K562 (cell line): Measurements from ENCODE around the gene SNX14. TPM values are rescaled to one million over a fixed set of nuclear protein-coding genes. Genes with fewer than 3 reads are reported as not detected.

Experiments
- ATAC-seq: fragments of 200-7000 bp; cut with Tn5 transposase; 3 replicates; pipeline ENCODE4 v1.9.1; 2020; ENCODE audit warnings: moderate library complexity
- BruUV-seq: library from RNA; stranded (reverse); fragments of 400-500 nt; replicated peaks from 2 replicates; lab custom pipeline; 2021; lab: Mats Ljungman, UMichigan
- CTCF ChIA-PET: fragments of 300-600 bp; formaldehyde crosslinking; extraction: SDS; loops from one replicate; lab custom pipeline; 2021; ENCODE audit warnings: low intra/inter-chr PET ratio; lab: Yijun Ruan, JAX
- POLR2A ChIA-PET: fragments of 300-600, 350-650 bp; sonication (Branson Sonifier 250); formaldehyde crosslinking; extraction: SDS; loops from one replicate; lab custom pipeline; 2021; ENCODE audit warnings: antibody characterized with exemption, inconsistent platforms; lab: Yijun Ruan, JAX
- DNase-seq, 4 experiments: peaks; one replicate each; pipeline versions ENCODE4 v3.0.0 to v3.0.0-alpha.2; 2011 to 2018; ENCODE audit warnings: low spot score in 3 of 4, mixed read lengths in 3 of 4; ENCODE audit errors: extremely low read depth in 1 of 4
- FAIRE-seq: peaks from 2 replicates; lab custom pipeline; 2011; peaks lifted over from hg19 to GRCh38; lab: Jason Lieb, UNC
- H2AFZ ChIP-seq: 2 replicates; pipeline ENCODE4 v1.6.0; 2011; ENCODE audit warnings: low read depth, low read length, control low read depth, inconsistent platforms
- H3K27ac ChIP-seq: fragments of 200-600 bp; 3 replicates; pipeline ENCODE4 v1.8.0; 2011; ENCODE audit warnings: low read depth, mild to moderate bottlenecking, control low read depth, inconsistent platforms, low read length, moderate library complexity, mixed read lengths; ENCODE audit errors: extremely low read depth
- H3K27me3 ChIP-seq, 2 experiments: fragments of 300-600 bp in 1 of 2; 2 replicates in 1 of 2; 3 replicates in 1 of 2; pipeline versions ENCODE4 v1.6.0 to v1.8.0; 2011; ENCODE audit warnings: inconsistent platforms in 2 of 2, low read length in 2 of 2, mild to moderate bottlenecking in 1 of 2, mixed read lengths in 1 of 2, moderate library complexity in 1 of 2; ENCODE audit not compliant: control insufficient read depth in 2 of 2, insufficient read depth in 2 of 2
- H3K36me3 ChIP-seq: fragments of 300-600 bp; 3 replicates; pipeline ENCODE4 v1.8.0; 2011; ENCODE audit warnings: mild to moderate bottlenecking, low read length, inconsistent platforms; ENCODE audit not compliant: control insufficient read depth, insufficient read depth
- H3K4me1 ChIP-seq, 2 experiments: fragments of 200-600 bp in 1 of 2; replicated peaks in 1 of 2; 2 replicates in 1 of 2; 3 replicates in 1 of 2; pipeline versions ENCODE4 v1.5.1 to v1.8.0; 2011; ENCODE audit warnings: inconsistent platforms in 2 of 2, low read length in 2 of 2, mild to moderate bottlenecking in 1 of 2, mixed read lengths in 1 of 2, moderate library complexity in 1 of 2; ENCODE audit not compliant: control insufficient read depth in 2 of 2, insufficient read depth in 2 of 2
- H3K4me2 ChIP-seq: 2 replicates; pipeline ENCODE4 v1.6.1; 2011; ENCODE audit warnings: low read length, control low read depth, inconsistent platforms, mixed read lengths; ENCODE audit not compliant: insufficient read depth
- H3K4me3 ChIP-seq: fragments of 200-600 bp; sonication (generic), shearing (Covaris generic); 2 replicates; pipeline ENCODE4 v1.5.1; 2016; ENCODE audit warnings: control low read depth, inconsistent platforms
- H3K79me2 ChIP-seq: fragments of 200-600 bp; 3 replicates; pipeline ENCODE4 v1.8.0; 2011; ENCODE audit warnings: low read length, inconsistent platforms; ENCODE audit not compliant: control insufficient read depth, insufficient read depth
- H3K9ac ChIP-seq, 2 experiments: 2 replicates each; pipeline versions ENCODE4 v1.6.0 to v1.6.1; 2011; ENCODE audit warnings: low read depth in 2 of 2, low read length in 2 of 2, control low read depth in 1 of 2, inconsistent platforms in 1 of 2, mild to moderate bottlenecking in 1 of 2, mixed read lengths in 1 of 2; ENCODE audit not compliant: insufficient read depth in 1 of 2
- H3K9me1 ChIP-seq: one replicate; pipeline ENCODE4 v1.6.0; 2011; ENCODE audit warnings: inconsistent platforms, mild to moderate bottlenecking, low read length, moderate library complexity; ENCODE audit not compliant: control insufficient read depth, insufficient read depth
- H3K9me3 ChIP-seq: replicated peaks from 2 replicates; pipeline ENCODE4 v1.5.1; 2011; ENCODE audit warnings: low read depth, low read length, inconsistent platforms; ENCODE audit not compliant: control insufficient read depth, insufficient read depth
- H4K20me1 ChIP-seq: replicated peaks from 2 replicates; pipeline ENCODE4 v1.6.1; 2011; ENCODE audit warnings: low read length, inconsistent platforms, mixed read lengths; ENCODE audit not compliant: control insufficient read depth, insufficient read depth
- CHD1 ChIP-seq: fragments of 200-600 bp; sonication (generic); IDR thresholded peaks from one replicate; pipeline ENCODE4 v1.6.1; 2012; ENCODE audit warnings: mild to moderate bottlenecking, moderate library complexity, low read length, inconsistent platforms
- DIDO1 ChIP-seq: fragments of 450-650 bp; IDR thresholded peaks from 2 replicates; pipeline ENCODE4 v1.6.1; 2016; ENCODE audit warnings: low read depth, missing biosample characterization, missing genetic modification characterization
- EP300 ChIP-seq: IDR thresholded peaks from 2 replicates; pipeline ENCODE4 v1.6.1; 2012; ENCODE audit warnings: low read length, improper control_type of control experiment
- HOMEZ ChIP-seq: fragments of 250-450 bp; sonication (Bioruptor Pico); IDR thresholded peaks from 2 replicates; pipeline ENCODE4 v1.4.0; 2020; ENCODE audit warnings: mild to moderate bottlenecking, moderate library complexity
- KLF6 ChIP-seq: fragments of 250-450 bp; sonication (Bioruptor Pico); IDR thresholded peaks from 2 replicates; pipeline ENCODE4 v1.4.0; 2020; ENCODE audit warnings: mild to moderate bottlenecking, moderate library complexity, borderline replicate concordance
- LEF1 ChIP-seq: fragments of 450-650 bp; IDR thresholded peaks from 2 replicates; pipeline ENCODE4 v1.6.1; 2016; ENCODE audit warnings: mild to moderate bottlenecking
- NFIC ChIP-seq: fragments of 450-650 bp; IDR thresholded peaks from 2 replicates; pipeline ENCODE4 v1.6.1; 2017; ENCODE audit warnings: mild to moderate bottlenecking, inconsistent platforms
- NR2C2 ChIP-seq, 2 experiments: fragments of 200-800 bp in 1 of 2; sonication (Bioruptor generic) in 1 of 2; sonication (generic) in 1 of 2; formaldehyde crosslinking in 1 of 2; IDR thresholded peaks; 2 replicates each; pipeline versions ENCODE4 v1.6.1 to v1.8.0; 2016 to 2022; ENCODE audit warnings: mild to moderate bottlenecking in 1 of 2, missing compliant biosample characterization in 1 of 2, missing genetic modification characterization in 1 of 2, missing genetic modification reagents in 1 of 2
- STAT5B ChIP-seq: fragments of 250-450 bp; sonication (Bioruptor Pico); IDR thresholded peaks from 2 replicates; pipeline ENCODE4 v1.8.0; 2021; ENCODE audit warnings: mild to moderate bottlenecking, inconsistent platforms
- TAL1 ChIP-seq: fragments of 450-650 bp; IDR thresholded peaks from 2 replicates; pipeline ENCODE4 v1.6.1; 2016; ENCODE audit warnings: mild to moderate bottlenecking
- WGBS: fragments of 100-300 bp; shearing (Covaris generic); methylation state at CpG from one replicate; pipeline ENCODE4 v1.1.6; 2016; ENCODE audit warnings: low coverage, mixed read lengths; ENCODE audit not compliant: insufficient coverage; ENCODE audit errors: missing lambda C conversion rate; 5-methylcytosine and 5-hydroxymethylcytosine counted together
- in situ Hi-C: fragments of 300-500 bp; cut with MboI; formaldehyde crosslinking; loops from 4 replicates; pipeline ENCODE4 v1.15.0; 2018; ENCODE audit warnings: inconsistent platforms, mixed read lengths
- intact Hi-C: fragments of 100-400 bp; cut with micrococcal nuclease; formaldehyde crosslinking; loops from 2 replicates; pipeline ENCODE4 v1.14.2; 2022
- polyA plus RNA-seq, 8 experiments: library from polyadenylated mRNA; depleted of rRNA in 4 of 8; stranded (reverse) in 5 of 8; unstranded in 3 of 8; fragments of >200 nt; fragmentation: Nextera tagmentation in 2 of 8; fragmentation: Illumina TruSeq in 1 of 8; extraction: Ambion mirVana in 2 of 8; extraction: Trizol in 1 of 8; gene quantifications; 2 replicates each; pipeline versions ENCODE4 v1.2.1 to v1.2.3, GENCODE V29; 2011 to 2014; ENCODE audit warnings: inconsistent platforms in 1 of 8, missing spikeins in 1 of 8
- total RNA-seq, 7 experiments: library from RNA; depleted of rRNA in 6 of 7; stranded (reverse); fragments of >200 nt in 6 of 7; fragmentation: Illumina TruSeq in 2 of 7; extraction: Trizol in 2 of 7; gene quantifications; 2 replicates each; pipeline versions ENCODE4 v1.2.1 to v1.2.3, GENCODE V29; 2011 to 2021; ENCODE audit warnings: low replicate concordance in 1 of 7

The SNX14 gene
- total and polyA plus RNA-seq, 9 of the 15 experiments (the other 6 are each of a cell fraction or from before 2014, with no cell fraction given), result 46.5 to 140 (median 71.2) TPM

- no peak for TF ChIP-seq HOMEZ (CRISPR knock-in tag)
- TF ChIP-seq DIDO1 (tag), result no peak
- no peak for TF ChIP-seq NR2C2 (CRISPR knock-in tag; IDR thresholded peaks at IDR 0.05)
- no peak for TF ChIP-seq NR2C2 (tag; IDR thresholded peaks at IDR 0.05)
- TF ChIP-seq TAL1, result no peak
- TF ChIP-seq STAT5B, result no peak
- TF ChIP-seq LEF1, result no peak
These were observed 87.1 kb downstream of the SNX14 start (continued) for GRCh38 chr6:85506441-85507093.

DNA sequence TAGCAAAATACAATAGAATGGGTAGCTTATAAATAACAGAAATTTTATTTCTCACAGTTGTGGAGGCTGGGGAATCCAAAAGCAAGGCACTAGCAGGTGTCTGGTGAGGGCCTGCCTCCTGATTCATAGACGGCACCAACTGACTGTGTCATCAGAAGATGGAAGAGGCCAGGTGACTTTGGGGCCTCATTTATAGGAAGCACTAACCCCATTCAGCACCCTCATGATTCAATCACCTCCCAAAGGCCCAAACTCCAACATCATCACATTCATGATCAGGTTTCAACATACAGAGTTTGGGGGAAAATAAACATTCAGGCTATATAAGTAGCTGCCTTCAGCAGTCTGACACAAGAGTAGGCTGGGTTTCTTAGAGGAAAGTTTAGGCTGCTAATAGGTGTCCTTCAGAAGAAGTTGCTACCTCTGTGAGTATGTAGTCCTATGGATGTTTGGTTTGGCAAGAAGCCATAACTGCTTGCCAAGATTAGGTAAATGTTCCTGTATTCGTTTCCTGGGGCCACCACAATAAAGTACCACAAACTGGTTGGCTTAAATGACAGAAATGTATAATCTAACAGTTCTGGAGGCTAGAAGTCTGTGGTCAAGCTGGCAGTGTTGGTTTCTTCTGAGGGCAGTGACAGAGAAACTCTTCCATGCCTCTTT lies 94.9 kb downstream of the SNX14 start:
- ChIA-PET CTCF (no interaction called here), POLR2A (no interaction called here)
- Histone ChIP-seq H3K4me3 (no peak overlapping the region), H3K4me1 (no peaks in the 10 kb centered on the region; a peak in 1 of 5 replicates), H3K9me3 (no peaks in the 10 kb centered on the region), H3K4me2 (no peak overlapping the region), H3K27ac (no peak overlapping the region), H4K20me1 (no peaks in the 10 kb centered on the region), H3K27me3 (no peaks in the 10 kb centered on the region), H2AFZ (no peak overlapping the region), H3K36me3 (0 out of 3 replicates have a peak, but pooled peaks cover 3% of the 10 kb centered on the region), H3K9me1 (no peaks in the 10 kb centered on the region), H3K9ac (no peak overlapping the region), H3K79me2 (no peaks in the 10 kb centered on the region)
- in situ Hi-C loops, result no loop called here
- DNase-seq (no peak), FAIRE-seq (no peak), ATAC-seq (no peak)
- intact Hi-C loops, result no loop called here
- TSS peak; percentile 6 for BruUV-seq
- WGBS, result 61% methylated on average over 2 of the region's 2 CpGs
- TF ChIP-seq NFIC, result peak; percentile 48; the same call in 1 of the 2 replicates
- TF ChIP-seq CHD1, result no peak
- TF ChIP-seq EP300, result no peak
- no peak for TF ChIP-seq KLF6 (CRISPR knock-in tag)
- TF ChIP-seq, all 486 proteins: peak for 1
